HG03108 (cell line): ENCODE measurements around the gene FRS3.

Experiments
- ATAC-seq: cut with Tn5 transposase; IDR thresholded peaks from one replicate; pipeline ENCODE4 v1.9.1; 2021; ENCODE audit warnings: moderate library complexity; ENCODE audit not compliant: unreplicated experiment

FRS3 gene

DNA sequence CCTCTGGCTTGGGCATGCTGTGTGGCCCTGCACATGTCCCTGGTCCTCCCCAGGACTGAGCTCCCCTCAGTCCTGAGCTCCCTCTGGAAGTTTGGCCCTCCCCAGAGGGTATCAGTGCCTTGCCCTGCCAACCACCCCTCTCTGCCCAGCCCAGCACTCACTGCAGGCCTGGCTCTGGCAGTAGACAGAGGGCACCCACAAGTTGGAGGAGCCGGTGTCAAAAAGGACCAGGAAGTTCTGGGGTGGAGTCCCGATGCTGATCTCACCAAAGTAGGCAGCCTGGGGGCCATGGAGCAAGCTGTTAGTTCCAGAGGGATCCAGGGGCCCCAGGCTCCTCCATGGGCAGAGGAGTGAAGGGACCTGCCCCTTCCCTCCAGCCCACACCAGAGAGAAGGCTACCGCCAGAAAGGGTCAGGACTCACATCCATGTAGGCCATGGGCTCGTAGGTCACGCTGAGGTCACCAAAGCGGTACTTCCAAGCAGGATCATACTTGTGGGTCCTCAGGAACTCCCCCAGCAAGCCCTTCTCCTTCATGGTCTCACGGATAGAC, 35.4 kb downstream of the FRS3 start:
- no peak for ATAC-seq

DNA sequence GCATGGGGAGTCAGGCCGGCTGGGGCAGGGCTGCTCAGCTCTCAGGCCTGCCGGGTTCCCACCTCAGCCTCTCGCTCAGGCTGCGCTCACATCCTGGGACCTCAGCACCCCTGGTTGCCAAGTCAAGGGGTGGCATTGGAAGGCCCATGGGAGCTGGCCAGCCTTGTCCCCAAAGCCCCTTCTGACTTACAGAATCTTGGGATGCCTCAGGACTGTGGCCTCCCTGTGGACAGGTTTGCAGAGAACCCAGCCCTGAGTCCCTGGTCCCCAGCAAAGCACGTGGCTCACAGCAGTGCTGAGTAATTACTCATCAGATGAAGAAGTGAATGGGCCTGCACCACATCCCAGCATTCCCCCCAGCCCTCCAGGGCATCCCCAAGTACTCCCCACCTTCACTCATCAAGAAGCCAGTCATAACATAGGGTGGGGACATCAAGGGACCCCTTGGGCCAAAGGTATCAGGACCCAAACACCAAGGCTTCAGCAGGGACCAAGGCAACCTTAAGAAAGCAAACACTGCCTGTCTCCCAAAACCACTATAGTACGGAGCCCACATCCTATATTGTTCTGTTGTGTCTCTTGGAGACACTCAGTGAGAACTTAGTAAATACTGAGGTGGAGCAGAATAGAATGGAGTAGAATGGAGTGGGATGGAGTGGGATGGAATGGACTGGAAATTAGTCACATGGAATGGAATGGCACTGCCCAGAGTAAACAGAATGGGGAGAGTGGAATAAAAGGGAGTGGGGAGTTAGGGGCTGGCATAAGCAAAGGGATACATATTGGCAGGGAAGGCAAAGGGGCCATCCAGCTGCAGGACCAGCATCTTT, 36.1 kb downstream of the FRS3 start:
- no peak for ATAC-seq

DNA sequence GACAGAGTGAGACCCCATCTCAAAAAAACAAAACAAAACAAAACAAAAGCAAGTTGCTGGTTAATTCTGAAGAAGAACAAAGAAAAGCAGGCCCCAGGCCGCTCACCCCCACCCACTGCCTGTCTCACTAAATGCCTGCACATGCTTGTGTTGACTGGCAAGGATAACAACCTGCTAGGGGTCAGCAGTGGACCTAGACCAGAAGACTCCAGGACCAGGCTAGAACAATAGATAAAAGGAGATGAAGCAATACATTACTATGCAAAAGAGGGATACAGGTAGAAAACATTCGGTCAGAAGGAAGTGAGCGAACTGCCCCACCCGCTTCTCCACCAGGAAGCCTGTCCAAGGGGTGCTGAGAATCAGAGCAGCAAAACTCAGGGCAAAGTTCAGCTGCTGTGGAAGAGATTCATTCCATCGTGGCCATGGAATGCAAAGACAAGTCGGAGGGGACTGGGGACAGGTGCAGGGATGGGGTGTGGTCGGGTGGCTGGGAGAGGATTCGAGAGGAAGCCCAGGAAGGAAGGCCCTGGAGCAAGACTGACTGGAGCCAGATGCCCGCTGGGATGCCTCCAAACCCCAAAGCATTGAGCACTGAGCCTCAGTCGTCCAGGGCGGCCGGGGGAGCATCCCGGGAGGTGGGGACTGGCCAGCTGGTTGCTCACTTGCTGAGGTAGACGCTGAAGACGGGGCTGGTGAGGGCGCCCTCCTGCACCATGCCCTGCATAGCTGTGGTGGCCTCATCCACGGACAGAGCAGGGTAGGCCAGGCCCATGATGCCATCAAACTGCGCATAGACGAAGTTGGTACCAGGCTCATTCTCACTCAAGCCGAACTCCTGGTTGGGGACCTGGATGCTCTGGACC, 37.8 kb downstream of the FRS3 start:
- no peak for ATAC-seq

DNA sequence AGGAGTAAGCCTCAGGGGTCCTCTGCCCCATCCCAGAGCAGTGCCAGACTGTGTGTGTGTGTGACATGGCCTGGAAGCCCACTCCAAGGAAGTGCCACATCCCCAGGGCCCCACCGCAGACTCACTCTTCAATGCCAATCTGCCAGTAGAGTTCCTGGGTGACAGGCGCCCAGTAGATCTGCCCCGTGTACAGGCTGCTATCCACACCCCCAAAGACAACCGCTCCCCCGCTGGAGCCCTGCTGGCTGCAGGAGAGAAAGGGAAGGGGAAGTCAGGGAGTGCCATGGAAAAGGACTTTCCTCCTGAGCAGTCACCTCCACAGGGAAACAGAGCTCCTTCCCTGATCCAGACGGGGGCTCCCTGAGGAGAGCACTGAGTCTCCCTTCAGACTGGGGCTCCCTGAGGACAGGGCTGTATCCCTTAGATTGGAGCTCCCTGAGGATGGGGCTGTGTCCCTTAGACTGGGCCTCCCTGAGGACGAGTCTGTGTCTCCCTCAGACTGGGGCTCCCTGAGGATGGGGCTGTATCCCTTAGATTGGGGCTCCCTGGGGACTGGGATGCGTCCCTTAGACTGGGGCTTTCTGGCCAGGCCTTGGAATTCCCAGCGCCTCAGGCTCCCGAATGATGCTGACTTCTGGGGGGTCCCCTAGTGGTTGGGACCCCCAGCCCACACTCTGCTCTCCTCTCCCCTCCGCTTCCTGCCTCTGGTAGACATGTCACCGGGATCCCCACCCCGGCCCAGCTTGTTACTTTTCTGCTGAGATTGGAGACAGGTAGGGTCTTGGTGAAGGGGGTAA, 39.1 kb downstream of the FRS3 start:
- no peak for ATAC-seq

DNA sequence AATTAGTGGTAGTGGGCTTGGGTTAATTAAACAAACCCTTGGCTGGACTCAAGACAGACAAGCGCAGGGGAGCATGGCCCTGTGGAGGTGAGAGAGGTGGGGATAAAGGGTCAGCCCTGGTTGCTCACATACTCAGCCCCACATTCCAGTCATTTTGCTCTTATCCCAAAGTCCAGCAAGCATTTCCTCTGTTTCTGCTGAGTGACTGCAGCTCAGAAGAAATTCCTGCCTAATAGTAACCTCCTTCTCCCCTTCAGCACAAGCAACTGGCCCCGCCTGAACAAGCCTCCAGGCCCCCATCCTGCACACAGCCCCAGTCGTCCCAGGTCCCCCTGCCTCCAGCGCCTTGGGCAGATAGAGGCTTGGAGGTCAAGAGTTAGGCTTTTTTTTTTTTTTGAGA, 40.7 kb downstream of the FRS3 start:
- no peak for ATAC-seq

DNA sequence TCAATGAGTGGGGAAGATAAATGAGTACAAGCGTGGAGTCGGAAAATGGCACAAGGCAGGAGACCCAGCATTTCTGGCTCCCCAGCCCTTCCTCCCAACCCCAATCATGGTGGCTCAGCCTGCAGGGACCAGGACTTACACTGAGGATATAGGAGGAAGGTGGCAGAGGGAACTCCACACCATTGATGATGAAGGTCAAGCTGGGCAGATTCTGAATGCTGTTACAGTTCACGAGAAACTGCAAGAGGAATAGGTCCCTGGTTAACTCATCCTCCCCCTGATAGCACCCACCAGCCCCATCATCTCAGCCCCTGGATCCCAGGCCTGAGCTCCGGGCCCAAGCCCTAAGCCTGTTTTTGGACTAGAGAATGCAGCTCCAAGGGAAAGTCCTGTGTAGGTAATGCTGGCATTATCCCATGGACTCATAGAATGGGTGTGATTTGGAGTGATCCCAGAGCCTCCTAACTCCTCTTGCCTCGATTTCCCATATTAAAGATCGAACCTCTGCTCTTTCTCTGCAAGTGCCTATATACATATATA, 42.0 kb downstream of the FRS3 start:
- no peak for ATAC-seq

DNA sequence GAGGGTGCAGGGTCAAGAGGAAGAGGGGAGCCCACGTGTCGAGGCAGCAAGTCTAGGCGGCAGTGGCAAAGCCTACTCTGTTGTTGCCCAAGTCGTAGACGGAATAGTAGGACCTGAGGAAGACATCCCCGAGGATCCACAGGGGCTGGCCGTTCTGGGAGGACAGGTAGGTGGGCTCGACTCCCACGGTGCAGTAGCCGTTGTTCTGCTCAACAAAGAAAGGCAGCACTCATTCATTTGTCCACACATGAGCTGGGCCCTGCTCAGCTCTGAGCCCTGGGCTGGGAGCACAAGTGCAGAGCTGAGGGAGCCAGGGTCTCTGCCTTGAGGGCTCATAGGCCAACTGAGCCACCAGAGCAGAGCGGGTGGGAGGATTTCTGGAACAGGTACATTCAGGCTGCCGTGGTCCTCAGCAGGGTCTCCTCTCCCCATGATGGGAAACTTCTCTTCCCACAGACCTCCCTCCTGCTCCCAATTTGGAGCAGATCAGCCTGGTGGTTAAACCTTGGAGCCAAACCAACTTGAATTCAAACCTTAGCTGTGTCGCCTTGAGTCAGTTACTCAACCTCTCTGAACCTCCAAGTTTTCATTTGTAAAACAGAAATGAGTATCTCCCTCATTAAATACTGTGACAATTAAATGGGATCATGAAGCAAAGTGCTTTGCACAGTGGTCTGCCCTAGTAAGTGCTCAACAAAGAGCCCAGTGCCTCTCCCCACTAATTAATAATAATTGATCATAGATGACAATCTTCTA, 42.7 kb downstream of the FRS3 start:
- no peak for ATAC-seq

DNA sequence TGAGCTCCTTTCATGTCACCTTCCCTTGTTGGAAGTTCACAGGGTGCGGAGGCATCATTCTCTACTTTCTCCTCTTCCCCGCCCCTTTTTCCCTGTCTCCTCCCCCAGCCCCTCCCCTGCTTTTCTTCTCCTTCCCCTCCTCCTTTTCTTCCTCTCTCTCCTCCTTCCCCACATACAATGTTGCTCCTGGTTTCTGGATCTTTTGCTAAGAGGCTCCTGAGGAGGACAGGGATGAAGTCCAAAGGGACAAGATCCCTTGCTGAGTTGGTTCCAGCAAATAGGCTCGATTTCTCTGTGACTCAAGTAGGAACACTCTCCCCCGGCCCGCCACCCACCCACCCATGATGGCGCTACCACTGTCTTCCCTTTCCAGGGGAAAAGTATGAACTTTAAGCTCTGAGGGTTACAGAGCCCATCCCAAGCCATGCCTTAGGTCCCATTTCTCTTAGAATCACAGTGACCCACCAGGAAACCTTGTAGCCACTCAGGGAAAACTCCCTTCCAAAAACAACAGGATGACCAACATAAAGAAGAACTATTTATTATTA, 43.4 kb downstream of the FRS3 start:
- no peak for ATAC-seq

DNA sequence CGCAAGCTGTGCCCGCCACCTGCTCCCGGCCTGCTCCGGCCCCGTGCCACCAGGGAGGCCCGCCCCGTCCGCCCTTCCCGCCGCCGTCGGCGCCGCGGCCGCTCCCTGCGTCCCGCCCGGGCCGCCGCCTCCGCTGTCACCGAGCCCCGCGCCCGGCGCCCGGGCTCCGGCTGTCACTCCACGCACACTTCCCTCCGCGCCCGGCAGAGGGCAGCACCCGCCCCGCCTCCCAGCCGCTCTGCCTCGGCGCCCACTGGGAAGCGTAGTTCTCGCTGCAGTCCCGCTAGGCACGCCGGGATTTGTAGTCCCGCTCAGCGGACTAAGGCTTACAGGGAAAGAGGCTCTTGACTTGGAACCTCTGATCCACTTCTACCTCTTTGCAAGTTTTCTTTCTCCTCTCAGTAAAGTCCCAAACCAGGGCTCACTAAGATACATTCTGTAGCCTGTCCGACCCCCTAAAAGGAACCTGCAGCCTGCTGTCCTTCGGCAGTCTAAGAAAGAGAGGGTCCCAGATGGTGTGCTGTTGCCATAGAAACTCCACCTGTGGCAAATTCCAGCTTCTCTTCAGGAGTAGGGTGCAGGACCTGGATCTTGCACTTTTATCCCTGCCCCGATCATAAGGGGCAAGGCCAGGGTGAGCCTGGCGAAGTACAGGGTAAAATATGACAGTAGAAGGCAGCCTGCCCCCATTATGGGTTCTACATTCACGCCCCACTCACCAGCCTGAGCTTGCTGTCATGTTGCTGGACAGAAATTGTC, 44.1 kb downstream of the FRS3 start, which contains the start of gene TFEB:
TFEB (minus strand) TSS at position 182 of the 759 bp plus-strand sequence. CDS start 44,395 bp downstream, outside the sequence.
- peak; percentile 41 for ATAC-seq

DNA sequence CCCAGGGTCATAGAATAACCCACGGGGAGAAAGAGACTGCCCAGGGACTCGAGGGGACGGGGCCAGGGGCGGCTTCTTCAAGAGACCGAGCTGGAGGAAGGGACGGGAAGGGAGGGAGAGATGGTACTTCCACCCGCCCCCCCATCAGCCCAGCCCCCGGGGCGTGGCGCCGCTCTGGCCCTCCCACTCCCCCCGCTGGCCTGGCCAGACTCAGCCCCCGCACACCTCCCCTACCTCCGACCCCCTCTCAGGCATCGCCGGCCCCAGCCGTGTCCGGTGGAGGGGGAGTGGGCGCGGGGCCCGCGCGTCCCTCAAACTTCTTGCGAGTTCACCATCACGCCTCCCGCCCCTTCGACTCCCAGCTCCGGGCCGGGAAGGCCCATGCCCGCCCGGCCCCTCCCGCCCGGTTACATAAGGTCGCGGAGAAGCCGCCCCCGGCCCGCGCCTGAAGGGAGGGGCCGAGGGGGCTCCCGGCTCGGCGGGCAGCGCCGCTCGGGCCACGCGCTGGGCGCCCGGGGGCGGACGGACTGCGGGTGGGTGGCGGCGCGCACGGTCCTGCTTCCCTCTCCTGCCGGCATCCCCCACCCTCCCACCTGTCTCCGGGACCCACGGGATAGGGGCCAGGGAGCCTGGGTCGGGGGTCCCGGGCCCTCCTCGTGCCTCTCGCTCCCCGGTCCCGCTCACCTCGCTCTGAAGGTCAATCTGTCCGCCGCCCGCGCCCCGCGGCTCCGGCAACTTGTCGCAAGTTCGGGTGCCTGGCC, 44.9 kb downstream of the FRS3 start:
- ATAC-seq, result peak; percentile 17

DNA sequence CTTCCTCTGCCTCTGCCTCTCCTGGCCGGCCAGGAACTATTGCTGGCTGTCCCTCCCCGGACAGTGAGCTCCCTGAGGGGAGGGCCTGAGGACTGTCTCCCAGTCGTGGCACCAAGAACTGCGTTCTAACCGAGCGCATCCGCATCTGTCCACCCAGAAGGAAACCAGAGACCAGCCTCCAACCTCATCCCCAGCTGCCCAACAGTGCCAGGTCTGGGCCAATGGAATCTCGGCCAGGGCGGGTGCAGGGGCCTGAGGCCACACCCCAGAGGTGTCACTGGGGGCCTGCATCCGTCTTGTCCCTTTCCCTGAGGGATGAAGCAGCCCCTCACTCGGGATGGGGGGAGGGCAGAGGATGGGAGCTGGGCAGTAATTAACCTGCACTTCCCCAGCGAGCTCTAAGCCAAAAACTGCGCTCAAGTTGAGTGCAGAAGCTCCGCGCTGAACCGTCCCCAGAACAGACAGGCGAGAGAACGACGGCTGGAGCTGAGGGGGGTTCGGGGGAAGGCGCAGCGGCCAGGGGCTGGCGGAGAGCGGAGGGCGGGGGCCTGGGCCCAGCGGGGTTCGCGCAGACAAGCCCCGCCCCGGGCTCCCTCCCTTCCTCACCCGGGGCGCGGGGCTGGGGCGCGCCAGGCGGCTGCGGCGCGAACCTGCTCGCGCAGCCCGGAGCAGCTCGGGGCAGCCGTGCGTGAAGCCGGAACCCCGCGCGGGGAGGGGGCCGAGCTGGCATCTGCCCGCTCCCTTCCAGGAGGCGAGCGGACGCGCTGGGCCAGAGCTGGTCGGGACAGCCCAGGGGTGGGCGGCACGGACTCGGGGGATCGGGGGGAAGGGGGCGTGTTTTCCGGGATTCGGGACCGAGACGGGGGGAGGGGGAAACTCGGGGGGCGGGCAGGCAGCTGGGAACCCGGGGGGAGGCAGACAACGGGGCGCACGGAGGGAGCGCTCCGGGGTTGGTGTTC, 45.7 kb downstream of the FRS3 start:
- peak; percentile 37 for ATAC-seq

DNA sequence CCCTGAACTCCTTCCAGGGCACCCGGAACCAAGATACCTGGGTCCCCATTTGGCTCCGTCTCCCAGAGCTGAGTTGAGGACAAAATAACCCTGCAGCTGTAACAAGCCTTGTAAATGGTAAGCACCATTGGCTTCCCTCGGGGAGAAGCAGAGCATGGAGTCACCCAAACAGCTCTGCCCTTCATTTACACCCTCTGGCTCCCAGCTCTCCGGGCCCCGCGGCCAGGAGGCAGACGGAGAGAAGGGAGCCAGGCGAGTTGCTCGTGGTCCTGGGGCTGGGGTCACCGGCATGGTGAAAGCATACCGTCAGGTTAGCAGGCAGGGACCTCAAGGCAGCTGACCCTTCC, 46.4 kb downstream of the FRS3 start:
- no peak for ATAC-seq

DNA sequence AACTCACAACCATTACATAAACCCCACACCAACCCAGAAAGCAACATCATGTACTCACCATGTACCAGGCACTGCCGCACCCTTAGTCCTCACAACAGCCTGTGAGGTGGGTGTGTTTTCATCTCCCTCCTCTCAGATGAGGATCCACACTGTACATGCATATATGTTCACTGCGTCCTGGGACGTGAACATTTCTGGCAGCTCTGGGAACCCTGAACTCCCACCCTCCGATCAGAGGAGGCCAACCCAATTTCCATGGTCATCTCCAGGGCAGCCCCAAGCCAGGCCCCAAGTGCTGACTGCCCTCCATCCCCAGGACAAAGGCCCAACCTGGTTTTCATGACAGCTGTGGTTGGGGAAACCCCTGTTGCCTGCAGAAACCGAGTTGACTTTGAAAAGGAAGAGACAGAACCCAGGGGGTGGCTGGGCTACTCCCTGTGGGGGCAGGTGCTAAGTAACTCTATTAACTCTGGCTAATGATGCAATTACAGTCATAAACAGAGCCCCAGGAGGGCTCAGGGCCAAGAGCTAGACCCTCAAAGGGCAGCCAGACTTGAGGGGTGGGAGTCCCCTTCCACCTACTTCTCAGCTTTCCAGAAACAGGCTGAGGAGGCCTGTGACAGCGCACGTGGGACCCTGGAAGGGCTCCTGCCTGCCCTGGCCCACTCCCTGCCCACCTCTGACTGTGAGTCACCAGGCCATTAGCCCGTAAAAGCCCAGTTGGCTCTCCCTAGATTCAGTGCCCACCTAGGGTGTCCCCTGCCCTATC, 46.9 kb downstream of the FRS3 start:
- peak; percentile 30 for ATAC-seq

DNA sequence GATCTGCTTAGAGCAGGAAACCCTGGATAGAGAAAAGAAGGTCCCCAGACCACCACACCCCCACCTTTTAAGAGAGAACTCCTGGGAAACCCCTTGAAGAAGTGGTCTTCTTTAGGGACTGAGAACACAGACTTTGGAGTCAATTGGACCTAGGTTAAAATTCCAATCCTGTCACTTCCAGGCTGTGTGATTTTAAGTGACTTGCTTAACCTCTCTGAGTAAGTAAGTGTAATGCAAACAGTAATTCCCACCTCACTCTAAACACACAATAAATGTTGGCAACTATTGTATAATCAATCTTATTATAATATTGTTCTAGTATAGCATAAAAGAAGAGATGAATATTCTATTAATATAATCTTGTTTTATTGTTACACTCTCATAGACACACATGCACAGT, 47.6 kb downstream of the FRS3 start:
- no peak for ATAC-seq

DNA sequence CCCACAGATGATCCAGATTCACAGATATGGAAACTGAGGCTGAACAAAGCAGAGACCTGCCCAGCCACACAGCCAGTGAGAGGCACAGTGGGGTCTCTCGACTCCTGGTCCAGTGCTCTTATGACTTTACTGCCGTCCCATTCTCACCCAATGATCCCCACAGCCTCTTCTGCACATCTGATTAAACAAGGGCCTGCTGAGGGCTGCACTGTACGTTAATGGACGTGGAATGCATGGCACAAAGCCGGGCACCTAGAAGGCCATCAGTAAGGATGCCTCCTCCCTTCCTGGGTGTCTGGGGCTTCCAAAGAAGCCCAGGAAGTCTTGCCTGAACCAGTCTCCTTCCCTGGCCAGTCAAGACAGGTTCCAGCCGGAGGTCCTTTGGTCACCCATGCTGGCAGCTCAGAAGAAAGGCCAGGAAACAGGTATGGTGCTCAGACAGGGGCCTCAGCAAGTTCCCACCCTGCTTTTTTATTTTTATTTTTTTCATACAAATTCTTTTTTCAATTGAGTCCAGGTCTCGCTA, 48.1 kb downstream of the FRS3 start:
- no peak for ATAC-seq
